BJ (cell line): ENCODE measurements around the gene LYRM4. TPM values are rescaled to one million over a fixed set of nuclear protein-coding genes. Genes with fewer than 3 reads are reported as not detected.
A peak's percentile ranks its signal among the peaks of the same experiment; 100 is the strongest.

Experiments used
- CTCF ChIA-PET: fragments of 350-600 bp; formaldehyde crosslinking; extraction: SDS; loops from one replicate; lab custom pipeline; 2021; ENCODE audit warnings: antibody characterized with exemption, inconsistent platforms; lab: Yijun Ruan, JAX
- POLR2A ChIA-PET: fragments of 300-600 bp; sonication (Branson Sonifier 250); formaldehyde crosslinking; extraction: SDS; loops from one replicate; lab custom pipeline; 2021; ENCODE audit warnings: antibody characterized with exemption; lab: Charles Lee
- DNase-seq: peaks from one replicate; pipeline ENCODE4 v3.0.0-alpha.2; 2011; ENCODE audit warnings: low read depth
- H3K27me3 ChIP-seq: 2 replicates; pipeline ENCODE4 v1.6.0; 2011; ENCODE audit warnings: low read length; ENCODE audit not compliant: control insufficient read depth, insufficient read depth
- H3K36me3 ChIP-seq: 2 replicates; pipeline ENCODE4 v1.5.1; 2011; ENCODE audit warnings: low read length; ENCODE audit not compliant: control insufficient read depth, insufficient read depth
- H3K4me3 ChIP-seq: 2 replicates; pipeline ENCODE4 v1.5.1; 2011; ENCODE audit warnings: low read depth, mild to moderate bottlenecking, control low read depth, low read length
- polyA plus RNA-seq: library from polyadenylated mRNA; depleted of rRNA; stranded (reverse); fragments of >200 nt; gene quantifications from 2 replicates; pipeline ENCODE4 v1.2.3, GENCODE V29; 2011
- TF ChIP-seq, protein P1 (sequence below): IDR thresholded peaks from 2 replicates; pipeline ENCODE4 v1.5.1; 2011; ENCODE audit warnings: low read depth, mild to moderate bottlenecking, control low read depth, inconsistent platforms, low read length, moderate library complexity; ENCODE audit not compliant: insufficient read depth

The LYRM4 gene
- polyA plus RNA-seq, 1 experiment = 29.0 TPM

GRCh38 chr6:5287966-5288297 is 27.2 kb upstream of the LYRM4 start:
- H3K27me3 ChIP-seq = no peaks in the 10 kb centered on the region
- POLR2A ChIA-PET = interaction anchor here (0.6 kb wide), 1 partner anchor 18 kb away, joined by 3 read pairs; no protein-coding TSS in a partner anchor
- H3K4me3 ChIP-seq = no peak overlapping the region
- CTCF ChIA-PET = interaction anchor here (1.1 to 1.8 kb wide), 3 partner anchors 11 to 144 kb away, joined by 3 to 6 read pairs (median 3); no protein-coding TSS in a partner anchor
- no peak for DNase-seq
- TF ChIP-seq, protein P1, sequence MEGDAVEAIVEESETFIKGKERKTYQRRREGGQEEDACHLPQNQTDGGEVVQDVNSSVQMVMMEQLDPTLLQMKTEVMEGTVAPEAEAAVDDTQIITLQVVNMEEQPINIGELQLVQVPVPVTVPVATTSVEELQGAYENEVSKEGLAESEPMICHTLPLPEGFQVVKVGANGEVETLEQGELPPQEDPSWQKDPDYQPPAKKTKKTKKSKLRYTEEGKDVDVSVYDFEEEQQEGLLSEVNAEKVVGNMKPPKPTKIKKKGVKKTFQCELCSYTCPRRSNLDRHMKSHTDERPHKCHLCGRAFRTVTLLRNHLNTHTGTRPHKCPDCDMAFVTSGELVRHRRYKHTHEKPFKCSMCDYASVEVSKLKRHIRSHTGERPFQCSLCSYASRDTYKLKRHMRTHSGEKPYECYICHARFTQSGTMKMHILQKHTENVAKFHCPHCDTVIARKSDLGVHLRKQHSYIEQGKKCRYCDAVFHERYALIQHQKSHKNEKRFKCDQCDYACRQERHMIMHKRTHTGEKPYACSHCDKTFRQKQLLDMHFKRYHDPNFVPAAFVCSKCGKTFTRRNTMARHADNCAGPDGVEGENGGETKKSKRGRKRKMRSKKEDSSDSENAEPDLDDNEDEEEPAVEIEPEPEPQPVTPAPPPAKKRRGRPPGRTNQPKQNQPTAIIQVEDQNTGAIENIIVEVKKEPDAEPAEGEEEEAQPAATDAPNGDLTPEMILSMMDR = no peak
- no peaks in the 10 kb centered on the region for H3K36me3 ChIP-seq

GRCh38 chr6:5287205-5287965 is 26.6 kb upstream of the LYRM4 start:
- POLR2A ChIA-PET = interaction anchor here (0.6 kb wide), 1 partner anchor 113 kb away, joined by 3 read pairs; no protein-coding TSS in a partner anchor

DNA sequence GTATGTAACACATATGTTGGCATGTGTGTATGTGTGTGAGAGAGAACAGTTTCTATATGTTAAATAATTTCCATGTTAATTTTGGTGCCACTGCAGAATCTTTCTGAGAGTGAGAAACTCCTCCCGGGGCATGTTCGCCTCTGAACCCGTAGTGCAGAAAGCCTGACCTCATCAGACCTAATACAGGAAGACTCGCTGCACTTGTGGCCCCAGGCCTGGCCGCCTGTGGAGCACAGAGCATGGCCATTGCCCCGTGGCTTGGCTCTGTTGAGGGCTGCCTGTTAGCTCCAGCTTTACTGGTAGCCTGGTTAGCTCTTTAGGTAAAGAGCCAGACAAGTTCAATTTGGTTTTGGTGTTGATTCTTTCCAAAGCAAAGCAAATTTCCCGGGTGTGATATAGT is 26.0 kb upstream of the LYRM4 start:
- TF ChIP-seq, protein P1 = no peak
- CTCF ChIA-PET = interaction anchor here (0.7 kb wide), 1 partner anchor 26 kb away, joined by 3 read pairs; the partner anchor contains the start of genes FARS2 and LYRM4
- H3K36me3 ChIP-seq = no peaks in the 10 kb centered on the region
- H3K4me3 ChIP-seq = no peak overlapping the region
- no peak for DNase-seq
- POLR2A ChIA-PET = no interaction called here
- H3K27me3 ChIP-seq = no peaks in the 10 kb centered on the region

More at GRCh38 chr6:5287205-5287965, 26.6 kb upstream of the LYRM4 start:
- H3K36me3 ChIP-seq = no peaks in the 10 kb centered on the region
- H3K27me3 ChIP-seq = no peaks in the 10 kb centered on the region
- TF ChIP-seq, protein P1 = no peak; the same call in 1 of the 2 replicates
- no peak overlapping the region for H3K4me3 ChIP-seq
- CTCF ChIA-PET = interaction anchor here (0.7 to 1.8 kb wide), 4 partner anchors 11 to 144 kb away, joined by 3 to 6 read pairs (median 3); partner anchors contain the start of genes FARS2 and LYRM4
- peak; percentile 51 for DNase-seq

DNA sequence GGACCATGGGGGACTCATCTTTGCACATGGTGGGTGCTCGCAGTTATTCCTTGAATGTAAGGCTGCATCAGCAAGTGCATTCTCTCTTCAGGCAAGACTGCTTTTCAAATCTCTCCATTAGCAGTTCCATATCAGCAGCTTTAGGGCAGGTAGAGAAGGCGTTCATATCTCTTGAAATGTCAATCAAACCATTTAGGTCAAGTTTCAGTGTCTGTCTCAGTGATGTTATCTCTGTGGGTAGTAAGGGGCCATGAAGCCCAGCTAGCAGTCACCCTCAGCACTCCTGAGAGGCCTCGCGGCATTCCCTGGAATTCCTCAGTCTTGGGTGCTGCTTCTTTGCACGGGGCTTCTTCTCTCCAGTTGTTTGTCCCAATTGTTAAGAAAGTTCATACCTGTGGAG is 24.8 kb upstream of the LYRM4 start:
- CTCF ChIA-PET = interaction anchor here (1.9 kb wide), 1 partner anchor 94 kb away, joined by 4 read pairs; no protein-coding TSS in a partner anchor
- POLR2A ChIA-PET = no interaction called here
- TF ChIP-seq, protein P1 = no peak
- no peak for DNase-seq
- Histone ChIP-seq H3K27me3 (no peaks in the 10 kb centered on the region), H3K36me3 (no peaks in the 10 kb centered on the region), H3K4me3 (no peak overlapping the region)

DNA sequence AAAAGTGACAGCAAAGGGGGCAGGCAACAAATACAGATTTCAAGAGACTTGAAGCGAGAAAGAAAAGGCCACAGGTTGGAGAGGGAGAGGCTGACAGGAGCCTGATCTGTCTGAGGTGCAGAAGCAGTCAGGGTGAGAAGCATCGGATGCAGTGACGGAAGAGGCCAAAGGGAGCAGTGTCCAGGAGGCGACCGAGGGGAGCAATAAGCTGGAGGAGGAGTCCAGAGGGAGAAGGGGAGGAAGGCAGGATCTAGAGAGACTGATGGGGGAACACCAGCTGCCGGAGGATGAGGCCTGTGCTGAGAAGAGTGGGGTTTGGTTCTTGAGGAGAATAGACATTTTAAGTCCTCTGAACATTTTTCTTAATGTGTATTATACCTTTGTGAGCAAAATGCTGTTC is 24.3 kb upstream of the LYRM4 start:
- H3K4me3 ChIP-seq = no peak overlapping the region
- TF ChIP-seq, protein P1 = no peak
- CTCF ChIA-PET = interaction anchor here (1.9 kb wide), 1 partner anchor 94 kb away, joined by 4 read pairs; no protein-coding TSS in a partner anchor
- POLR2A ChIA-PET = no interaction called here
- H3K36me3 ChIP-seq = no peaks in the 10 kb centered on the region
- DNase-seq = no peak
- H3K27me3 ChIP-seq = no peaks in the 10 kb centered on the region
